Neutrophil (primary cell): Measurements from ENCODE around the gene MON1B.
"Not testable (repeated sequence)": the region's sequence is repeated elsewhere in the genome, so short reads cannot be mapped to it uniquely, and the experiment has no call there.

ENCODE experiments used
- H3K27ac ChIP-seq: fragments of 200-600 bp; sonication (generic); 2 replicates; pipeline ENCODE4 v1.5.1; 2016; ENCODE audit warnings: mild to moderate bottlenecking, moderate library complexity
- H3K27me3 ChIP-seq: fragments of 200-600 bp; sonication (generic); 2 replicates; pipeline ENCODE4 v1.6.0; 2016; ENCODE audit warnings: mild to moderate bottlenecking
- H3K36me3 ChIP-seq: fragments of 200-600 bp; sonication (generic); 2 replicates; pipeline ENCODE4 v1.5.1; 2017
- H3K4me1 ChIP-seq, 2 experiments: fragments of 200-600 bp in 1 of 2; sonication (generic) in 1 of 2; 1 replicate in 1 of 2; 2 replicates in 1 of 2; pipeline versions ENCODE4 v1.5.1 to v1.6.1; 2013 to 2016; ENCODE audit warnings: low read depth in 1 of 2, low read length in 1 of 2, mild to moderate bottlenecking in 1 of 2, moderate library complexity in 1 of 2; ENCODE audit not compliant: control insufficient read depth in 1 of 2, insufficient read depth in 1 of 2
- H3K4me3 ChIP-seq, 2 experiments: fragments of 200-600 bp in 1 of 2; sonication (generic) in 1 of 2; 1 replicate in 1 of 2; 2 replicates in 1 of 2; pipeline ENCODE4 v1.5.1; 2013 to 2016; ENCODE audit warnings: low read depth in 1 of 2, low read length in 1 of 2, mild to moderate bottlenecking in 1 of 2, moderate library complexity in 1 of 2
- H3K9me3 ChIP-seq: fragments of 200-600 bp; sonication (generic); 2 replicates; pipeline ENCODE4 v1.5.1; 2016
- TF ChIP-seq, protein P1 (sequence below): fragments of 200-600 bp; sonication (generic); IDR thresholded peaks from 2 replicates; pipeline ENCODE4 v1.5.1; 2016; ENCODE audit warnings: antibody characterized with exemption

MON1B gene

DNA sequence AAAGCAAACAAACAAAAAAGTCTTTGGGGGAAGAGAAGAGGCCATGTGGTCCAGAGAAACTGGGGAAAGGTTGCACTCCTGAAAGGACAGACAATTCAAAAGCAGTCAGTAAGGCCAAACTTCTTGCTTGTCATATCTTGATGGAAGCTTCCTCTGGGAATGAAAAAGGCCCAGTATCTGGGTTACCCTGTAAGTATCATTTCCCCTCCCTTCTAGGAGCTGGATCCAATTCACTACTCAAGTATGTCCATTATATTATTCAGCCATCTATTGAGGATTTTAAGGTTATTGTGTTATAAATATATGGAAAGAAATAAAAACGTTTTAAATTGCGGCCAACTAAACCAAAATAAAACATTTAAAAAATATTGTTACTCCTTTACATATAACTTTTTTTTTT is 26.0 kb upstream of the MON1B start:
- Histone ChIP-seq H3K9me3 (no peaks in the 10 kb centered on the region), H3K36me3 (no peaks in the 10 kb centered on the region), H3K4me3 (no peak overlapping the region), H3K27ac (no peak overlapping the region), H3K27me3 (peaks cover 52% of the 10 kb centered on the region), H3K4me1 (no peaks in the 10 kb centered on the region)
- TF ChIP-seq, protein P1, sequence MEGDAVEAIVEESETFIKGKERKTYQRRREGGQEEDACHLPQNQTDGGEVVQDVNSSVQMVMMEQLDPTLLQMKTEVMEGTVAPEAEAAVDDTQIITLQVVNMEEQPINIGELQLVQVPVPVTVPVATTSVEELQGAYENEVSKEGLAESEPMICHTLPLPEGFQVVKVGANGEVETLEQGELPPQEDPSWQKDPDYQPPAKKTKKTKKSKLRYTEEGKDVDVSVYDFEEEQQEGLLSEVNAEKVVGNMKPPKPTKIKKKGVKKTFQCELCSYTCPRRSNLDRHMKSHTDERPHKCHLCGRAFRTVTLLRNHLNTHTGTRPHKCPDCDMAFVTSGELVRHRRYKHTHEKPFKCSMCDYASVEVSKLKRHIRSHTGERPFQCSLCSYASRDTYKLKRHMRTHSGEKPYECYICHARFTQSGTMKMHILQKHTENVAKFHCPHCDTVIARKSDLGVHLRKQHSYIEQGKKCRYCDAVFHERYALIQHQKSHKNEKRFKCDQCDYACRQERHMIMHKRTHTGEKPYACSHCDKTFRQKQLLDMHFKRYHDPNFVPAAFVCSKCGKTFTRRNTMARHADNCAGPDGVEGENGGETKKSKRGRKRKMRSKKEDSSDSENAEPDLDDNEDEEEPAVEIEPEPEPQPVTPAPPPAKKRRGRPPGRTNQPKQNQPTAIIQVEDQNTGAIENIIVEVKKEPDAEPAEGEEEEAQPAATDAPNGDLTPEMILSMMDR, result no peak

DNA sequence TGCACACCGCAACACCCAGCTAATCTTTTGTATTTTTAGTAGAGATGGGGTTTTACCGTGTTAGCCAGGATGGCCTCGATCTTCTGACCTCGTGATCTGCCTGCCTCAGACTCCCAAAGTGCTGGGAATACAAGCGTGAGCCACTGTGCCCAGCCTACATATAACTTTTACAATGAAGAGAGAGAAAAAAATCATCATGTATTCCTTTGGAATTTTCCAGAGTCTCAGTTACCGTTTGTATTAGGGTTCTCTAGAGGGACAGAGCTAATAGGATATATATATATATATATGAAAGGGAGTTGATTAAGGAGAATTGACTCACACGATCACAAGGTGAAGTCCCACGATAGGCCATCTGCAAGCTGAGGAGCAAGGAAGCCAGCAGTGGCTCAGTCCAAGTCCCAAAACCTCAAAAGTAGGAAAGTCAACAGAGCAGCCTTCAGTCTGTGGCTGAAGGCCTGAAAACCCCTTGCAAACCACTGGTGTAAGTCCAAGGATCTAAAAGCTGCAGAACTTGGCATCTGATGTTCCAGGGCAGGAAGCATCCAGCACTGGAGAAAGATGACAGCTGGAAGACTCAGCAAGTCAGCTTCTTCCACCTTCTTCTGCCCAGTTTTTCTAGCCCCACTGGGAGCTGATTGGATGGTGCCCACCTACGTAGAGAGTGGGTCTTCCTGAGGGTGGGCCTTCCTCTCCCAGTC is 25.3 kb upstream of the MON1B start:
- H3K4me1 ChIP-seq, H3K9me3 ChIP-seq, H3K27ac ChIP-seq, H3K36me3 ChIP-seq, H3K4me3 ChIP-seq: not testable (repeated sequence)
- peaks cover 45% of the 10 kb centered on the region for H3K27me3 ChIP-seq

DNA sequence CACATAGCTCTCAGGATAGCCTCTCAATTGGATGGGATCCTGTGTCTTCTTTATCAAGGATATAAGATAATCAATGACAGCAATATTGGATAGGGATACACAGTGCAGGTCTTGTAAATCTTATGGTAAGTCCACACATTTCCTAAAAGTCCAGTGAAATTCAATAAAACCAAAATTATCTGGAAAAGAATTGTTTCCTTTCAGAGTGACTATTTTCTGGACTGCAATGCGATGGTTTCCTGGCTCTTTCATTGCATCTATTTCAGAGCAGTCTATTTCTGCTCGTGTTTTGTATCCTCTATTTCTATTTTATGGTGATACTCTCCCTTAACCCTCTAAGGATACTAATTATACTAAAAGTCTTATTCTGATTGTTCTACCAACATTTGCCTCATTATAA is 24.3 kb upstream of the MON1B start:
- peaks cover 35% of the 10 kb centered on the region for H3K27me3 ChIP-seq
- TF ChIP-seq, protein P1, result no peak
- no peak overlapping the region for H3K4me3 ChIP-seq
- no peaks in the 10 kb centered on the region for H3K9me3 ChIP-seq
- no peaks in the 10 kb centered on the region for H3K4me1 ChIP-seq
- H3K27ac ChIP-seq, result no peak overlapping the region
- H3K36me3 ChIP-seq, result no peaks in the 10 kb centered on the region

DNA sequence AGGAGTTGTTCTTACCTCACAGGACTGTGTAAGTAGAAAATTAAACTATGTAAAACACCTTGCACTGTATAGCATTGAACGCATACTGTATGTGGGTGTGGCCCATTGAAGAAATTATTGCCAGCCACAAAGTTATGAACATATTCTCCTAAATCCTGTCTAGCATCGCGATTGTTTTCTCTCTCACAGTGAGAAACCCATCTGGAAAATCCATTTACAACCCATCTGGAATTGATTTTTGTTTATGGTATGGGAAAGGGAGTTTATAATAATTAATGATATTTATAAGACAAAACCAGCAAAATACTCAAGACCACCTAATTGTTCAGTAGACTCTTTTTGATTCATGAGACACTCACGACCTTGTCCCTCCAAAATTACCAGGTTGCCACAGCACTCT is 22.1 kb upstream of the MON1B start:
- TF ChIP-seq, protein P1, result no peak
- Histone ChIP-seq H3K4me3 (no peak overlapping the region), H3K27me3 (peaks cover 28% of the 10 kb centered on the region)

DNA sequence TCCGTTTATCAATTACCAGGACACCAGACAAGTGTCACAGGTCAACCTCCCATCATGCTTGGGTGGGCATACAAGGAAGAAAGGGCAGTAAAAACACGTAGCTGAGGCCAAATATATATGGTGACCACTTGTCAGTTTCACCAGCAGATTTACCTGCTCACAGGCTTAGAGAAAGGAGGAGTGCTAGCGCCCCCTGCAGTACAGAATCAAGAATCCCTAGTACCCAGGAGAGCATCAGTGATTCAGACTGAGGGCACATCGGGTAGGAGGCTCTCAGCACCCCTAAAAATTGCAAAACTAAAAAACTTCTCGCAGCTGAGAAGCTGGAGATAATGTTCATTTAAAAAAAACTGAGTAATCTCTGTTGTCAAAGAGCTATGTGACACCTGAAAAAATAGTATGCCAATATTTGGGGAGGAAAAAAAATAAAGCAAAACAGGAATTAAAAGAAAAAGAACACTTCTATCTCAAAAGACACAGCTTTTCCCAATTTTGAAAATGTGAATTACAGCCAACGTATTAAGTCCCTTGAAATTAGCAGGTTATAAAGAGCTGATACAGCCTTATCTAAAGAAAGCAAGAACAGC is 21.2 kb upstream of the MON1B start:
- no peaks in the 10 kb centered on the region for H3K36me3 ChIP-seq
- H3K9me3 ChIP-seq, result no peaks in the 10 kb centered on the region
- TF ChIP-seq, protein P1, result peak; percentile 31

More for the DNA sequence above, 22.1 kb upstream of the MON1B start:
- no peaks in the 10 kb centered on the region for H3K36me3 ChIP-seq
- H3K9me3 ChIP-seq, result no peaks in the 10 kb centered on the region
- H3K27ac ChIP-seq, result no peak overlapping the region
- no peaks in the 10 kb centered on the region for H3K4me1 ChIP-seq

GRCh38 chr16:77170805-77171204 is 20.2 kb upstream of the MON1B start:
- Histone ChIP-seq H3K4me1 (no peaks in the 10 kb centered on the region), H3K27ac (no peak overlapping the region), H3K9me3 (no peaks in the 10 kb centered on the region), H3K4me3 (no peak overlapping the region), H3K27me3 (peaks cover 46% of the 10 kb centered on the region), H3K36me3 (no peaks in the 10 kb centered on the region)
- TF ChIP-seq, protein P1, result no peak

More for the DNA sequence above, 21.2 kb upstream of the MON1B start:
- H3K4me3 ChIP-seq, result no peak overlapping the region
- H3K27me3 ChIP-seq, result peaks cover 36% of the 10 kb centered on the region
- no peaks in the 10 kb centered on the region for H3K4me1 ChIP-seq
- H3K27ac ChIP-seq, result no peak overlapping the region
